Effector CD8-positive, alpha-beta T cell (primary cell): ENCODE data around the gene SLC5A1.
"Not testable (repeated sequence)": the region's sequence is repeated elsewhere in the genome, so short reads cannot be mapped to it uniquely, and the experiment has no call there.

Source experiments
- DNase-seq: peaks from one replicate; lab custom pipeline; 2025; lab: John Stamatoyannopoulos, UW

Gene SLC5A1

GRCh38 chr22:32088084-32088483, 45.0 kb downstream of the SLC5A1 start:
- no peak for DNase-seq

GRCh38 chr22:32097018-32097417, 54.0 kb downstream of the SLC5A1 start:
- no peak for DNase-seq

GRCh38 chr22:32097881-32098499, 54.9 kb downstream of the SLC5A1 start:
- no peak for DNase-seq

- no peak for DNase-seq
These were observed 57.6 kb downstream of the SLC5A1 start for GRCh38 chr22:32100711-32101110.

GRCh38 chr22:32103658-32104315, 60.7 kb downstream of the SLC5A1 start:
- no peak for DNase-seq

- DNase-seq = no peak
These were observed 63.9 kb downstream of the SLC5A1 start for GRCh38 chr22:32106930-32107329.

GRCh38 chr22:32112380-32112779, 69.3 kb downstream of the SLC5A1 start:
- DNase-seq = no peak

- no peak for DNase-seq
These were observed 76.6 kb downstream of the SLC5A1 start for GRCh38 chr22:32119568-32120235.

GRCh38 chr22:32120603-32121002, 77.5 kb downstream of the SLC5A1 start:
- no peak for DNase-seq

GRCh38 chr22:32122899-32123298, 79.8 kb downstream of the SLC5A1 start:
- no peak for DNase-seq

- DNase-seq = no peak
These were observed 80.6 kb downstream of the SLC5A1 start for GRCh38 chr22:32123657-32124056.

GRCh38 chr22:32127904-32128303, 84.8 kb downstream of the SLC5A1 start:
- DNase-seq = no peak

GRCh38 chr22:32130464-32130863, 87.4 kb downstream of the SLC5A1 start:
- DNase-seq = no peak

GRCh38 chr22:32132126-32132525, 89.1 kb downstream of the SLC5A1 start:
- DNase-seq = no peak

GRCh38 chr22:32132783-32133182, 89.7 kb downstream of the SLC5A1 start:
- DNase-seq = no peak

- not testable (repeated sequence) for DNase-seq
These were observed 91.7 kb downstream of the SLC5A1 start for GRCh38 chr22:32134796-32135195.

- DNase-seq = not testable (repeated sequence)
These were observed 92.9 kb downstream of the SLC5A1 start for GRCh38 chr22:32135958-32136357.

- not testable (repeated sequence) for DNase-seq
These were observed 93.8 kb downstream of the SLC5A1 start for GRCh38 chr22:32136881-32137280.

GRCh38 chr22:32137731-32138324, 94.8 kb downstream of the SLC5A1 start:
- DNase-seq = peak; percentile 39

- not testable (repeated sequence) for DNase-seq
These were observed 95.5 kb downstream of the SLC5A1 start for GRCh38 chr22:32138576-32138975.

GRCh38 chr22:32140688-32141087, 97.6 kb downstream of the SLC5A1 start:
- DNase-seq = not testable (repeated sequence)

- DNase-seq = no peak
These were observed 99.5 kb downstream of the SLC5A1 start for GRCh38 chr22:32142600-32142999.
